ENCODE measurements around the gene HMGXB3.

The HMGXB3 gene

GRCh38 chr5:150055326-150056074, 55.0 kb downstream of the HMGXB3 start:
- H3K4me1 ChIP-seq (ENCODE audit: control insufficient read depth in 1 of 2, insufficient read depth in 1 of 2, low read depth in 1 of 2, low read length in 1 of 2): peaks cover 0 to 2% of the 10 kb centered on the region in 2 experiments
- peaks cover 99% of the 10 kb centered on the region for H3K36me3 ChIP-seq
- no peak for TF ChIP-seq CTCF (IDR thresholded peaks at IDR 0.05)

DNA sequence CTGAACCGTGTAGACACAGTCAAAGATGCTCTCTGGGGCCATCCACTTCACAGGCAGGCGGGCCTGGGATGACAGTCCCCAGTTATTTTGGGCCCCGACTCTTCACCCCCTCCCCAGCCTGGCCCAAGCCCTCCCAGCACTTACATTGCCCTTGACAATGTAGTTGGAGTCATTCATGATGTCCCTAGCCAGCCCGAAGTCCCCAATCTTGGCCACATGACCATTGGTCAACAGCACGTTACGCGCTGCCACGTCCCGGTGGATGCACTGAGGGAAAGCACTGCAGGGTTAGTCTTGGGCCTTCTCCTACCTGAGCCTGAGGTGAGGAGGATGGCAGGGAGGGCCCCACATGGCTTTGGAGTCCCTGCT, 55.5 kb downstream of the HMGXB3 start:
- H3K27me3 ChIP-seq: no peaks in the 10 kb centered on the region
- H3K27ac ChIP-seq: no peak overlapping the region
- H3K4me3 ChIP-seq (ENCODE audit: low read depth in 1 of 2, low read length in 1 of 2): no peak overlapping the region
- peaks cover 99% of the 10 kb centered on the region for H3K36me3 ChIP-seq
- TF ChIP-seq CTCF (IDR thresholded peaks at IDR 0.05): no peak
- no peaks in the 10 kb centered on the region for H3K9me3 ChIP-seq
- peaks cover 0 to 2% of the 10 kb centered on the region in 2 experiments for H3K4me1 ChIP-seq (ENCODE audit: control insufficient read depth in 1 of 2, insufficient read depth in 1 of 2, low read depth in 1 of 2, low read length in 1 of 2)

More at GRCh38 chr5:150055326-150056074, 55.0 kb downstream of the HMGXB3 start:
- Histone ChIP-seq H3K4me3 (ENCODE audit: low read depth in 1 of 2, low read length in 1 of 2) (no peak overlapping the region), H3K9me3 (no peaks in the 10 kb centered on the region), H3K27me3 (no peaks in the 10 kb centered on the region), H3K27ac (no peak overlapping the region)

- Histone ChIP-seq H3K27me3 (no peaks in the 10 kb centered on the region), H3K9me3 (no peaks in the 10 kb centered on the region), H3K36me3 (peaks cover 99% of the 10 kb centered on the region), H3K4me1 (ENCODE audit: control insufficient read depth in 1 of 2, insufficient read depth in 1 of 2, low read depth in 1 of 2, low read length in 1 of 2) (peaks cover 0 to 8% of the 10 kb centered on the region in 2 experiments), H3K27ac (no peak overlapping the region), H3K4me3 (ENCODE audit: low read depth in 1 of 2, low read length in 1 of 2) (no peak overlapping the region)
- TF ChIP-seq CTCF (IDR thresholded peaks at IDR 0.05): no peak
Observed at GRCh38 chr5:150057052-150057451, 56.5 kb downstream of the HMGXB3 start.

- peaks cover 97% of the 10 kb centered on the region for H3K36me3 ChIP-seq
- TF ChIP-seq CTCF (IDR thresholded peaks at IDR 0.05): no peak
Observed at GRCh38 chr5:150057511-150057910, 57.0 kb downstream of the HMGXB3 start.

DNA sequence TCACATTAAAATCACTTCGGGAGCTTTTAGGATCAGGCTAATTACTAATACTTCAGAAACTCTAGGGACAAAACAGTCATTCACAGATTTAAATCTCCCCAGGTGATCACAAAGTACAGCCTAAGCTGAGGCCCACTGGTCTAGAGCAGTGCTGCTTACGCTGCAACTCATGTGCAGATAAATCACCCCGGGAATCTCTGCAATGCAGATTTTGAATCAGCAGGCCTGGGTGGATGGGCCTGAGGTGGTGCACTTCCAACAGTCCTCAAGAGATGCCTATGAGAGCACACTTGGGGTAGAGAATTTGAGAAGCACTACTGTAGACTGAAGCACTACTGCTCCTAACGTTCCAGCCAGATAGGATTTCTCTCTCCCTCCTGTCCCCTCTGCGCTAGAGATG, 57.5 kb downstream of the HMGXB3 start:
- peaks cover 9 to 14% of the 10 kb centered on the region in 2 experiments for H3K4me1 ChIP-seq (ENCODE audit: control insufficient read depth in 1 of 2, insufficient read depth in 1 of 2, low read depth in 1 of 2, low read length in 1 of 2)
- no peak for TF ChIP-seq CTCF (IDR thresholded peaks at IDR 0.05)
- H3K27me3 ChIP-seq: no peaks in the 10 kb centered on the region

More at GRCh38 chr5:150057511-150057910, 57.0 kb downstream of the HMGXB3 start:
- no peaks in the 10 kb centered on the region for H3K27me3 ChIP-seq
- no peaks in the 10 kb centered on the region for H3K9me3 ChIP-seq
- no peak overlapping the region for H3K4me3 ChIP-seq (ENCODE audit: low read depth in 1 of 2, low read length in 1 of 2)
- peaks cover 4 to 13% of the 10 kb centered on the region in 2 experiments for H3K4me1 ChIP-seq (ENCODE audit: control insufficient read depth in 1 of 2, insufficient read depth in 1 of 2, low read depth in 1 of 2, low read length in 1 of 2)
- H3K27ac ChIP-seq: no peak overlapping the region

More for the DNA sequence above, 57.5 kb downstream of the HMGXB3 start:
- peaks cover 97% of the 10 kb centered on the region for H3K36me3 ChIP-seq
- no peak overlapping the region for H3K27ac ChIP-seq
- H3K9me3 ChIP-seq: no peaks in the 10 kb centered on the region
- H3K4me3 ChIP-seq (ENCODE audit: low read depth in 1 of 2, low read length in 1 of 2): no peak overlapping the region
